Smooth muscle cell (in vitro differentiated cells): ENCODE measurements around the gene DSCAM. TPM values are rescaled to one million over a fixed set of nuclear protein-coding genes. Genes with fewer than 3 reads are reported as not detected.

Experiments
- DNase-seq: peaks from one replicate; lab custom pipeline; 2025; ENCODE audit not compliant: unreplicated experiment; lab: John Stamatoyannopoulos, UW
- H2AFZ ChIP-seq: fragments of 200-600 bp; sonication (generic); 2 replicates; pipeline ENCODE4 v1.6.0; 2016; ENCODE audit warnings: antibody characterized with exemption, low read depth, mild to moderate bottlenecking
- H3F3A ChIP-seq: fragments of 200-600 bp; sonication (generic); 2 replicates; pipeline ENCODE4 v1.6.0; 2017; ENCODE audit warnings: antibody characterized with exemption, low read depth
- H3K27ac ChIP-seq: fragments of 200-600 bp; sonication (generic); 2 replicates; pipeline ENCODE4 v1.5.1; 2016; ENCODE audit warnings: low read depth, mild to moderate bottlenecking
- H3K27me3 ChIP-seq: fragments of 200-600 bp; sonication (generic); 2 replicates; pipeline ENCODE4 v1.6.1; 2016; ENCODE audit warnings: low read depth, mild to moderate bottlenecking
- H3K36me3 ChIP-seq: fragments of 200-600 bp; sonication (generic); 2 replicates; pipeline ENCODE4 v1.5.1; 2016; ENCODE audit warnings: low read depth
- H3K4me1 ChIP-seq: fragments of 200-600 bp; sonication (generic); 2 replicates; pipeline ENCODE4 v1.5.1; 2016; ENCODE audit warnings: low read depth
- H3K4me2 ChIP-seq: fragments of 200-600 bp; sonication (generic); 2 replicates; pipeline ENCODE4 v1.6.0; 2016; ENCODE audit warnings: mild to moderate bottlenecking
- H3K4me3 ChIP-seq: fragments of 200-600 bp; sonication (generic); 2 replicates; pipeline ENCODE4 v1.5.1; 2016; ENCODE audit warnings: mild to moderate bottlenecking
- H3K79me2 ChIP-seq: fragments of 200-600 bp; sonication (generic); 2 replicates; pipeline ENCODE4 v1.6.0; 2016; ENCODE audit warnings: low read depth, mild to moderate bottlenecking
- H3K9ac ChIP-seq: fragments of 200-600 bp; sonication (generic); 2 replicates; pipeline ENCODE4 v1.6.0; 2016; ENCODE audit warnings: low read depth
- H3K9me3 ChIP-seq: fragments of 200-600 bp; sonication (generic); replicated peaks from 2 replicates; pipeline ENCODE4 v1.5.1; 2016; ENCODE audit warnings: low read depth
- H4K20me1 ChIP-seq: fragments of 200-600 bp; sonication (generic); 2 replicates; pipeline ENCODE4 v1.6.0; 2016; ENCODE audit warnings: low read depth
- WGBS: methylation state at CpG from one replicate; pipeline ENCODE4 v1.1.7; 2016; ENCODE audit warnings: low lambda C conversion rate; 5-methylcytosine and 5-hydroxymethylcytosine counted together
- polyA plus RNA-seq: library from polyadenylated mRNA; unstranded; fragments of >200 nt; fragmentation: Nextera tagmentation; extraction: Ambion mirVana; gene quantifications from 2 replicates; pipeline ENCODE4 v1.2.1, GENCODE V29; 2016
- total RNA-seq: library from RNA; depleted of rRNA; stranded (reverse); fragments of >200 nt; gene quantifications from 2 replicates; pipeline ENCODE4 v1.2.3, GENCODE V29; 2014
- TF ChIP-seq, protein P1 (sequence below): fragments of 200-600 bp; sonication (generic); IDR thresholded peaks from 2 replicates; pipeline ENCODE4 v1.5.1; 2017; ENCODE audit warnings: borderline replicate concordance, mild to moderate bottlenecking, antibody characterized with exemption; ENCODE audit not compliant: insufficient read depth, poor library complexity, severe bottlenecking

DSCAM gene
- total and polyA plus RNA-seq, 2 experiments from 2014 or later, result not detected

DNA sequence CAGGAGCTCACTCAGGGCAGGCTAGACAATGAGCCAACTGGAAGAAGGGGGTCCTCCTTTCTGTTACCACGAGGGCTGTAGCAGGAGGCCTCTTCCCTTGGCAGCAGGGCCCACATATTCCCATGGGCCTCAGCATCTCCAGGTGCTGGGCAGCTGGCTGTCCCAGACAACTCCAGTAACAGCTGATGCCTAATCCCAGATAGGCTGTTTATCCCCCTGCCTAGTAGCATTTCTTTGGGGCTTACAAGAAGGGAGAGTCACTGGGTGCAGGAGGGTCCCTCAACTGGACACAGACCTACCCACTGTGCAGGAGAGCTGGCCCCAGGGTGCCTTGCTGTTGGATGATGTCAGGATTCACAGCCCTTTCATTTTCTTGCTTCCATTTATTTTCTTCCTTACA is 278.2 kb downstream of the DSCAM start:
- Histone ChIP-seq H3K4me1 (no peaks in the 10 kb centered on the region), H3K27ac (no peak overlapping the region), H3K4me3 (no peak overlapping the region), H3K36me3 (no peaks in the 10 kb centered on the region), H2AFZ (no peak overlapping the region), H3F3A (no peaks in the 10 kb centered on the region), H3K79me2 (no peaks in the 10 kb centered on the region), H3K4me2 (no peak overlapping the region), H3K27me3 (no peaks in the 10 kb centered on the region), H3K9ac (no peak overlapping the region), H3K9me3 (no peaks in the 10 kb centered on the region), H4K20me1 (no peaks in the 10 kb centered on the region)
- no peak for DNase-seq
- TF ChIP-seq, protein P1, sequence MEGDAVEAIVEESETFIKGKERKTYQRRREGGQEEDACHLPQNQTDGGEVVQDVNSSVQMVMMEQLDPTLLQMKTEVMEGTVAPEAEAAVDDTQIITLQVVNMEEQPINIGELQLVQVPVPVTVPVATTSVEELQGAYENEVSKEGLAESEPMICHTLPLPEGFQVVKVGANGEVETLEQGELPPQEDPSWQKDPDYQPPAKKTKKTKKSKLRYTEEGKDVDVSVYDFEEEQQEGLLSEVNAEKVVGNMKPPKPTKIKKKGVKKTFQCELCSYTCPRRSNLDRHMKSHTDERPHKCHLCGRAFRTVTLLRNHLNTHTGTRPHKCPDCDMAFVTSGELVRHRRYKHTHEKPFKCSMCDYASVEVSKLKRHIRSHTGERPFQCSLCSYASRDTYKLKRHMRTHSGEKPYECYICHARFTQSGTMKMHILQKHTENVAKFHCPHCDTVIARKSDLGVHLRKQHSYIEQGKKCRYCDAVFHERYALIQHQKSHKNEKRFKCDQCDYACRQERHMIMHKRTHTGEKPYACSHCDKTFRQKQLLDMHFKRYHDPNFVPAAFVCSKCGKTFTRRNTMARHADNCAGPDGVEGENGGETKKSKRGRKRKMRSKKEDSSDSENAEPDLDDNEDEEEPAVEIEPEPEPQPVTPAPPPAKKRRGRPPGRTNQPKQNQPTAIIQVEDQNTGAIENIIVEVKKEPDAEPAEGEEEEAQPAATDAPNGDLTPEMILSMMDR, result no peak
- 93% methylated on average over 1 of the region's 1 CpG for WGBS

DNA sequence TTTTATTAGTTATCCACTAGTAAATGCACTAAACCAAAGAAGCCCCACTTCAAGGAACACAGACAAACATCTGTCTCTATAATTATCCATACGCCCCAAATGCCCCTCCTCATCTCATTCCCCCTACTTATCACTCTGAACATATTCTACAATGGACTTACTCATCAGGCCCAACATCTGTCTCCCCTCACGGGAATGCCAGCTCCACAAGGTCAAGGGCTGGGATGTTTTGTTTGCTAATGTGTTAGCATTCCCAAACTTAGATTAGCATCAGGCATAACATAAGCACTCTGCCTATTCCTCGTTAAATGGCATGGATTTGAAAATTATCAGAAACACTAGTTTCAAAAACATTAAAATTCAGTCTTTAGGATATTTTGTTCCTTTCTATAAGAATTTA is 279.5 kb downstream of the DSCAM start:
- Histone ChIP-seq H3K4me2 (no peak overlapping the region), H3K4me1 (no peaks in the 10 kb centered on the region), H4K20me1 (no peaks in the 10 kb centered on the region), H3K36me3 (no peaks in the 10 kb centered on the region), H3K79me2 (no peaks in the 10 kb centered on the region), H3K9me3 (no peaks in the 10 kb centered on the region), H3K9ac (no peak overlapping the region), H3K4me3 (no peak overlapping the region), H3F3A (no peaks in the 10 kb centered on the region), H3K27me3 (no peaks in the 10 kb centered on the region), H2AFZ (no peak overlapping the region), H3K27ac (no peak overlapping the region)
- no peak for DNase-seq
- TF ChIP-seq, protein P1, result no peak
- 52% methylated on average over 3 of the region's 3 CpGs for WGBS

DNA sequence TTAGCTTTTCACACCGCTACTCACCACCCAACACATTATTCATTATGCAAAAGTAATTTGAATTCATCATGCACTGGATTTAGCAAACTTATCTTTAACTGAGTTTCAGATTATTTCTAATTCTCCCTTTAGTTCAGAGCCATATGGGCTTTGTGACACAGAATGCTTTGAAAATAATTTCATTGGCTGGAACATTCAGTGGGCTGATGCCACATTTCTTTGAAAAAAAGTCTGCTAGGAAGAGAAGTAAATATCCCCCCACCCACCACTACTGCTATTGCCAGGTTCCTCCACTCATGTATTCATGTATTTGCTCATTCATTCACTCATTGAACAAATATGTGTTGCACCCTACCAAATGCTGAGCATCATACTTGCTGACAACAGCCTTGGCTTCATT is 280.5 kb downstream of the DSCAM start:
- no peaks in the 10 kb centered on the region for H3K9me3 ChIP-seq
- no peak overlapping the region for H3K4me3 ChIP-seq
- no peak overlapping the region for H3K9ac ChIP-seq
- H3K36me3 ChIP-seq, result no peaks in the 10 kb centered on the region
- H3K79me2 ChIP-seq, result no peaks in the 10 kb centered on the region
- no peaks in the 10 kb centered on the region for H4K20me1 ChIP-seq
- TF ChIP-seq, protein P1, result no peak
- no peaks in the 10 kb centered on the region for H3K27me3 ChIP-seq
- no peaks in the 10 kb centered on the region for H3F3A ChIP-seq
- no peak for DNase-seq
- no peak overlapping the region for H3K4me2 ChIP-seq
- WGBS, result 92% methylated on average over 1 of the region's 1 CpG
- H3K27ac ChIP-seq, result no peak overlapping the region
- no peaks in the 10 kb centered on the region for H3K4me1 ChIP-seq
- no peak overlapping the region for H2AFZ ChIP-seq

DNA sequence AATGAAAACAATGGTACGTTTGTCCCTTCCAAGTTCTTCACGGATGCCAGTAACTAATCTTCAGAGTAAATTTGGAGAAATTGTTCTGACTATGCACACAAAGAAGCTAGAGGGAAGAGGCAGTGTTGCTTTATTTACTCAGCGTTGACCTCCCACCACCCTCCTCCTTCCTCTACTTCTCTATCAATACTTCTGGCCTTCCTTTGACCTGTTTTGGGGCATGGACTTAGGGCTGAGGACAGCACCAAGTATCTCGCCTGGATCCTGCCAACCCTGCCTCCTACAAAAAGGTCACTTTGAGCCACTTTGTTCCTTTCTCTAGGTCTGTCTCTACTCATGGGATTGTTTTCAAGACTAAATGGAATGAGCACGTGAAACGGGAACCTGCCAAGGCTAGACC is 282.6 kb downstream of the DSCAM start:
- H3K4me2 ChIP-seq, result no peak overlapping the region
- no peak overlapping the region for H3K27ac ChIP-seq
- WGBS, result 92% methylated on average over 6 of the region's 6 CpGs

More for the DNA sequence above, 282.6 kb downstream of the DSCAM start:
- Histone ChIP-seq H4K20me1 (no peaks in the 10 kb centered on the region), H3K4me3 (no peak overlapping the region), H2AFZ (no peak overlapping the region), H3K4me1 (no peaks in the 10 kb centered on the region), H3K27me3 (no peaks in the 10 kb centered on the region), H3K9me3 (no peaks in the 10 kb centered on the region), H3F3A (no peaks in the 10 kb centered on the region), H3K79me2 (no peaks in the 10 kb centered on the region), H3K9ac (no peak overlapping the region), H3K36me3 (no peaks in the 10 kb centered on the region)
- TF ChIP-seq, protein P1, result no peak
- DNase-seq, result no peak
